ENCODE results near the gene GIT1.

- TF ChIP-seq EZH2 (IDR thresholded peaks at IDR 0.05; ENCODE audit: borderline replicate concordance) (no peak), EZH2phosphoT487 (IDR thresholded peaks at IDR 0.05; ENCODE audit: low read depth, severe bottlenecking, unreplicated experiment) (no peak), CTCF (IDR thresholded peaks at IDR 0.05; ENCODE audit: poor library complexity) (no peak)
These were observed 11.8 kb downstream of the GIT1 start for GRCh38 chr17:29577385-29578211.

All from hepatocyte (in vitro differentiated cells).